Brain microvascular endothelial cell (primary cell): ENCODE results near the gene STAG1.
"Not testable (repeated sequence)": the region's sequence is repeated elsewhere in the genome, so short reads cannot be mapped to it uniquely, and the experiment has no call there.

Experiments used
- DNase-seq: peaks from one replicate; pipeline ENCODE4 v3.0.0-alpha.2; 2020
- H3K27ac ChIP-seq: fragments of 250-450 bp; sonication (Bioruptor Pico); 2 replicates; pipeline ENCODE4 v1.5.1; 2020; ENCODE audit warnings: mild to moderate bottlenecking, moderate library complexity
- H3K27me3 ChIP-seq: fragments of 250-450 bp; sonication (Bioruptor Pico); replicated peaks from 2 replicates; pipeline ENCODE4 v1.5.1; 2020; ENCODE audit warnings: mild to moderate bottlenecking
- H3K36me3 ChIP-seq: fragments of 250-450 bp; sonication (Bioruptor Pico); replicated peaks from 2 replicates; pipeline ENCODE4 v1.5.1; 2020; ENCODE audit warnings: mild to moderate bottlenecking
- H3K4me3 ChIP-seq: 2 replicates; pipeline ENCODE4 v1.5.1; 2011; ENCODE audit warnings: low read depth, mild to moderate bottlenecking, control low read depth, low read length, moderate library complexity
- CTCF ChIP-seq: IDR thresholded peaks from 2 replicates; pipeline ENCODE4 v1.5.1; 2011; ENCODE audit warnings: low read depth, mild to moderate bottlenecking, moderate library complexity, low read length, control low read depth, inconsistent platforms; ENCODE audit errors: missing control alignments
- in situ Hi-C: cut with HindIII; loops from 2 replicates; pipeline ENCODE4 v1.10.0; 2017; ENCODE audit warnings: low sequenced_read_pairs, low pct_ligation_motif_present

Gene STAG1

DNA sequence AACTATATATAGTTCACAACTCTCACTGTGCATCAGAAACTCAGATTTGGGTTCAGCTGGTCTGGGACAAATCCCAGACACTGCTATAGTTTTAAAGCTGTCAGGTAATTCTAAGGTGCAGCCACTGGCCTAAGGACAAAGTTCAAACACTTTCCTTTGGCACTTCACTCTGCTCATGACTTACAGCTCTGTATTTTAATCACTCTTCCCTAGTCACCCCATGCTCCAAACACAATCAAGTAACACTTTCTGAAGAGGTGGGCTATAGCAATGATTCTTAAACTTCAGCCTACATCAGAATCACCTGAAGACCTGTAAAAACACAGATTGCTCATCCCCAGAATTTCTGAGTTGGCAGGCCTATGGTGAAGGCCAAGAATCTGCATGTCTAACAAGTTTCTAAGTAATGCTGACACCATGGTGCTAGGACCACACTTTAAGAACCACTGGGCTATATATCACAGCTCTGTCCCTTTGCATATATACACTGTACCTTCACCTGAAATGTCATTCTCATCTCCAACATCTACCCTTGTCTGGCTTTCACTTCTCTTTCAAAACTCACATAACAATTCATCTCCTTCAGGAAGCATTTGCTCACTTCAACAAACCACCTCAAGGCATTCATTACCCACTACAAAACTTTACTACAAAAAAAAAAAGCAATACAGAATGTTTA lies 21.4 kb downstream of the STAG1 start:
- Histone ChIP-seq H3K36me3 (no peaks in the 10 kb centered on the region), H3K27ac (no peak overlapping the region), H3K27me3 (no peaks in the 10 kb centered on the region), H3K4me3 (no peak overlapping the region)
- DNase-seq: no peak
- TF ChIP-seq CTCF: no peak
- in situ Hi-C loops: loop anchor here (25.0 kb wide), 1 partner anchor 643 kb away; no protein-coding TSS in a partner anchor

DNA sequence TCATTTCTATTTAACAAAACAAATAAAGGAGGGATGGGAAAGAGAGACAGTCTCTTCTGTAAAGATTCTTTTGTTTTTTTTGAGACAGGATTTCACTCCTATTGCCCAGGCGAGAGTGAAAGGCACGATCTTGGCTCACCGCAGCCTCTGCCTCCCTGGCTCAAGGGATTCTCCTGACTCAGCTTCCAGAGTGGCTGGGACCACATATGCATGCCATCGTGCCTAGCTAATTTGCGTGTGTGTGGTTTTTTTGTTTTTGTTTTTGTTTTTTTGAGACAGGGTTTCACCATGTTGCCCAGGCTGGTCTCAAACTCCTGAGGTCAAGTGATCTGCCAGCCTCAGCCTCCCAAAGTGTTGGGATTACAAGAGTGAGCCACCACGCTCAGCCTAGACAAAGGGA lies 23.3 kb downstream of the STAG1 start:
- DNase-seq: peak; percentile 78
- H3K27me3 ChIP-seq: no peaks in the 10 kb centered on the region
- H3K36me3 ChIP-seq: no peaks in the 10 kb centered on the region
- no peak for TF ChIP-seq CTCF
- in situ Hi-C loops: loop anchor here (25.0 kb wide), 1 partner anchor 642 kb away; no protein-coding TSS in a partner anchor
- no peak overlapping the region for H3K4me3 ChIP-seq
- H3K27ac ChIP-seq: peak overlapping the region; percentile 39

DNA sequence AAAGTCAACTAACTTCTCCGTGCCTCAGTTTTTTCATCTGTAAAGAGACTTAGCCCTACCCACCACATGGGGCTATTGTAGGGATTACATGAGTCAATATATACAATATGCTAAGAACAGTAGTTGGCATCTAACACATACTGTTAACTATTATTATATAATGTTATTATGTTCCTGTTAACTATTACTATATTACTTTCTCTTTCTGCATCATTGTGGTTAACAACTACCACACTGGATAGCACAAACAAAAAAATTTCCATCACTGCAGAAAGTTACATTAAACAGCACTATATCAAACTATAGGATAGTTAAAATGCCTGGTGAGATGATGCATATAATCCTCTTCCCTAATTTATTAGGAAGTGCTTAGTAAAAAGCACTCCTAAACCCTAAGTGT lies 23.7 kb downstream of the STAG1 start:
- no peak for DNase-seq
- no peak for TF ChIP-seq CTCF
- in situ Hi-C loops: loop anchor here (25.0 kb wide), 1 partner anchor 641 kb away; no protein-coding TSS in a partner anchor
- Histone ChIP-seq H3K4me3 (no peak overlapping the region), H3K36me3 (no peaks in the 10 kb centered on the region), H3K27me3 (no peaks in the 10 kb centered on the region), H3K27ac (no peak overlapping the region)

DNA sequence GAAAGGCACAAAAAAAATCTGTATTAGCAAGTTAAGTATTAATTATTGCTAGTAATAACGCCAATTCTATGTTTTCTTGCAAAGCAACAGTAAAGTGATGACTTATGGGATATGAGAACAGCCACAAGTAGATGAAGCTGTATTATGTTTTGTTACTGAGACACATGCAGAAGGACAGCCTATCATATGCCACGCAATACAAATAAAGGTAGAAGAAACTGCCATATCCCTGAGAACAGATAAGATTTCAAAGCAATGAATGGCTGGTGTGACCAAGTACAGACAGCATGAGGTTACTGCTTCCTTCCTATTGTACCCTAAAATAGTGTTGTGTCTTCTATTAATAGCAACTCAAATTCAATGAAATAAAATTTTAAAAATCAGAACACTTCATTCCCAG lies 26.7 kb downstream of the STAG1 start:
- H3K27me3 ChIP-seq: no peaks in the 10 kb centered on the region
- H3K36me3 ChIP-seq: no peaks in the 10 kb centered on the region
- DNase-seq: no peak
- no peak overlapping the region for H3K27ac ChIP-seq
- H3K4me3 ChIP-seq: no peak overlapping the region
- in situ Hi-C loops: loop anchor here (25.0 kb wide), 1 partner anchor 638 kb away; no protein-coding TSS in a partner anchor
- no peak for TF ChIP-seq CTCF

- H3K27me3 ChIP-seq, H3K36me3 ChIP-seq, in situ Hi-C loops, H3K4me3 ChIP-seq, H3K27ac ChIP-seq, DNase-seq: not testable (repeated sequence)
Measured at GRCh38 chr3:136722916-136723315, 29.3 kb downstream of the STAG1 start.

- H3K36me3 ChIP-seq, in situ Hi-C loops, DNase-seq, H3K27me3 ChIP-seq, H3K4me3 ChIP-seq, H3K27ac ChIP-seq: not testable (repeated sequence)
Measured at GRCh38 chr3:136722399-136722798, 29.8 kb downstream of the STAG1 start.

- no peak for TF ChIP-seq CTCF
- Histone ChIP-seq H3K4me3 (no peak overlapping the region), H3K27ac (no peak overlapping the region), H3K27me3 (no peaks in the 10 kb centered on the region), H3K36me3 (no peaks in the 10 kb centered on the region)
- DNase-seq: no peak
- in situ Hi-C loops: no loop called here
Measured at GRCh38 chr3:136720091-136720490, 32.1 kb downstream of the STAG1 start.
